PFSK-1 (cell line): Measurements from ENCODE around the gene RBMS3.

Experiments
- FOXP2 ChIP-seq: optimal IDR thresholded peaks from 2 replicates; pipeline ENCODE3; 2011; ENCODE audit warnings: borderline replicate concordance, control low read depth, inconsistent platforms; ENCODE audit not compliant: insufficient read depth; ENCODE audit errors: extremely low read length, extremely low read depth
- POLR2AphosphoS5 ChIP-seq: IDR thresholded peaks from 2 replicates; pipeline ENCODE4 v1.6.1; 2012; ENCODE audit warnings: low read depth, mild to moderate bottlenecking, control low read depth, low read length, moderate library complexity
- REST ChIP-seq, 2 experiments: IDR thresholded peaks; 2 replicates each; pipeline versions ENCODE4 v1.6.1 to v1.8.0; 2011 to 2012; ENCODE audit warnings: low read depth in 2 of 2, low read length in 2 of 2, control low read depth in 1 of 2, inconsistent platforms in 1 of 2, mild to moderate bottlenecking in 1 of 2, moderate library complexity in 1 of 2; ENCODE audit not compliant: insufficient read depth in 1 of 2
- TAF1 ChIP-seq: IDR thresholded peaks from 2 replicates; pipeline ENCODE4 v1.6.1; 2012; ENCODE audit warnings: low read length, control low read depth, borderline replicate concordance; ENCODE audit not compliant: insufficient read depth

GRCh38 chr3:29611252-29611651 lies 330.4 kb downstream of the RBMS3 start:
- no peak for TF ChIP-seq POLR2AphosphoS5
- no peak for TF ChIP-seq TAF1
- TF ChIP-seq REST (IDR thresholded peaks at IDR 0.05; ENCODE audit: insufficient read depth in 1 of 2, low read depth in 2 of 2, low read length in 2 of 2), result no peak
- TF ChIP-seq FOXP2, result no peak
